ENCODE measurements around the gene MGRN1.

GRCh38 chr16:4697848-4698291 lies 73.2 kb downstream of the MGRN1 start:
- TF ChIP-seq EZH2 (IDR thresholded peaks at IDR 0.05; ENCODE audit: low read length, missing control alignments) (no peak), CTCF (conservative IDR thresholded peaks at IDR 0.05 in 1 of 2, IDR thresholded peaks at IDR 0.05 in 1 of 2; ENCODE audit: low read depth in 1 of 2, low read length in 2 of 2) (no peak)

Data from fibroblast of lung (primary cell).